OCI-LY7 (cell line): ENCODE measurements around the gene ACP1. TPM values are rescaled to one million over a fixed set of nuclear protein-coding genes. Genes with fewer than 3 reads are reported as not detected.

Experiments used
- BruUV-seq: library from RNA; stranded (reverse); fragments of 400-500 nt; replicated peaks from 2 replicates; lab custom pipeline; 2021; lab: Mats Ljungman, UMichigan
- CTCF ChIA-PET: fragments of 300-600 bp; sonication (Branson Sonifier 250); formaldehyde crosslinking; loops from one replicate; lab custom pipeline; 2022; ENCODE audit warnings: antibody characterized with exemption; ENCODE audit not compliant: unreplicated experiment; lab: Charles Lee
- POLR2A ChIA-PET: fragments of 300-600 bp; sonication (Branson Sonifier 250); formaldehyde crosslinking; loops from one replicate; lab custom pipeline; 2022; ENCODE audit warnings: antibody characterized with exemption; lab: Charles Lee
- DNase-seq: peaks from one replicate; pipeline ENCODE4 v3.0.0-alpha.2; 2015; ENCODE audit warnings: low spot score
- H2AFZ ChIP-seq: fragments of 200-600 bp; sonication (generic), shearing (Covaris generic); 2 replicates; pipeline ENCODE4 v1.6.1; 2014; ENCODE audit warnings: mild to moderate bottlenecking, antibody characterized with exemption, low read length, moderate library complexity
- H3K27ac ChIP-seq: fragments of 200-600 bp; sonication (generic); 2 replicates; pipeline ENCODE4 v1.5.1; 2014; ENCODE audit warnings: mixed run types, low read depth, mild to moderate bottlenecking, moderate library complexity, low read length, inconsistent platforms; ENCODE audit not compliant: poor library complexity, severe bottlenecking
- H3K36me3 ChIP-seq: fragments of 200-600 bp; sonication (generic); 2 replicates; pipeline ENCODE4 v1.6.1; 2014; ENCODE audit warnings: mild to moderate bottlenecking, antibody characterized with exemption, low read length, moderate library complexity, mixed read lengths; ENCODE audit not compliant: insufficient read depth
- H3K4me1 ChIP-seq: fragments of 200-600 bp; sonication (generic); 2 replicates; pipeline ENCODE4 v1.5.1; 2014; ENCODE audit warnings: mild to moderate bottlenecking, low read length; ENCODE audit not compliant: insufficient read depth, poor library complexity, severe bottlenecking
- H3K4me2 ChIP-seq: fragments of 200-600 bp; sonication (generic); 2 replicates; pipeline ENCODE4 v1.6.1; 2014; ENCODE audit warnings: mild to moderate bottlenecking, low read length
- H3K4me3 ChIP-seq: fragments of 200-600 bp; sonication (generic); 2 replicates; pipeline ENCODE4 v1.5.1; 2014; ENCODE audit warnings: mild to moderate bottlenecking, low read depth, low read length; ENCODE audit not compliant: poor library complexity, severe bottlenecking
- H3K79me2 ChIP-seq: fragments of 200-600 bp; sonication (generic); 2 replicates; pipeline ENCODE4 v1.6.1; 2016; ENCODE audit warnings: low read depth, mild to moderate bottlenecking, low read length, moderate library complexity, mixed read lengths; ENCODE audit not compliant: insufficient read depth
- H3K9me2 ChIP-seq: fragments of 200-600 bp; sonication (generic); 2 replicates; pipeline ENCODE4 v1.6.1; 2016; ENCODE audit warnings: mild to moderate bottlenecking, low read length, mixed read lengths; ENCODE audit not compliant: insufficient read depth
- H3K9me3 ChIP-seq: fragments of 200-600 bp; sonication (generic); 2 replicates; pipeline ENCODE4 v1.6.1; 2014; ENCODE audit warnings: mild to moderate bottlenecking, mixed run types, low read length, mixed read lengths
- H4K20me1 ChIP-seq: fragments of 200-600 bp; sonication (generic); 2 replicates; pipeline ENCODE4 v1.6.1; 2014; ENCODE audit warnings: mild to moderate bottlenecking, antibody characterized with exemption, low read length, moderate library complexity, mixed read lengths; ENCODE audit not compliant: insufficient read depth
- EZH2phosphoT487 ChIP-seq: fragments of 200-600 bp; sonication (generic); IDR thresholded peaks from 2 replicates; pipeline ENCODE4 v1.6.1; 2018; ENCODE audit warnings: low read depth, borderline replicate concordance, mild to moderate bottlenecking, mixed run types, antibody characterized with exemption, low read length, moderate library complexity, mixed read lengths
- intact Hi-C: fragments of 100-400 bp; cut with micrococcal nuclease; formaldehyde crosslinking; loops from one replicate; pipeline ENCODE4 v1.10.0; 2022; ENCODE audit not compliant: unreplicated experiment
- total RNA-seq, 2 experiments: library from RNA; depleted of rRNA in 1 of 2; stranded (reverse); fragments of >200 nt in 1 of 2; shearing (Covaris generic) in 1 of 2; gene quantifications; 2 replicates each; pipeline ENCODE4 v1.2.3, GENCODE V29; 2014 to 2022
- TF ChIP-seq, protein P1 (sequence below): fragments of 200-600 bp; sonication (generic); conservative IDR thresholded peaks from 2 replicates; pipeline ENCODE4 v1.5.1; 2014; ENCODE audit warnings: mild to moderate bottlenecking, antibody characterized with exemption, low read length, moderate library complexity, mixed read lengths

ACP1 gene
- total RNA-seq, 2 experiments from 2014 or later: 99.0 to 124 TPM

DNA sequence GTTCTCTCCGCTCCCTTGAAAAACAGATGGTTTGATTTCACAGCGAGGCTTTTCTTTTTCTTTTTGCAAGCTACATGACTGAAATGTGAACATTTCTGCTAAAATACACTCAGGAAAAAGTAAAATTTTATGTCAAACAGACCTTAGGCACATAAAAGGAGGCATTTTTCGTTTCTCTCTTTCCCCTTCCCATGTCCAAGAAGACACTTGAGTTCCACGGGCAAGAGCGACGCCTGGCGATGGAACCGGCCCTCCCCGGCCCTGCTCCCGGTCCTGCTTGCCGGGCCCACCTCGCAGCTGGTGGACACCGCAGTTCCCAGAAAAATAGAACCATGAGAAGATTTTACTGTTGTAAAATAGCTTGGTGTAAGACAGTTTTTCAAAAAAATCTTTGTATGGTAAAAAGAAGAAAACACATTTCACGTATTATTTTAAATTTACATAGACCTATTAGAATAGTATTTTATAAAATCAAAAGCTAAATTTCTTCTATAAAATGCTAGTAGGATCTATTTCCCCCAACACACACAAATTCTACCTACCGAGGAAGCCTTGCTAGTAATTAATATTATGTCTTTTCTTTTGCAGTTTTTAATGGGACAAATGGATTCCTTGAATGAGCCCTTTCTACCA is 25.5 kb downstream of the ACP1 start:
- no peak for DNase-seq
- CTCF ChIA-PET: no interaction called here
- POLR2A ChIA-PET: interaction anchor here (0.6 to 0.7 kb wide), 2 partner anchors 33 to 51 kb away, joined by 3 read pairs; no protein-coding TSS in a partner anchor
- Histone ChIP-seq H3K27ac (no peak overlapping the region), H3K9me2 (no peaks in the 10 kb centered on the region), H3K79me2 (no peaks in the 10 kb centered on the region), H3K9me3 (no peaks in the 10 kb centered on the region), H3K4me2 (no peak overlapping the region), H3K4me3 (no peak overlapping the region), H3K36me3 (no peaks in the 10 kb centered on the region), H2AFZ (no peak overlapping the region), H4K20me1 (no peaks in the 10 kb centered on the region), H3K4me1 (no peaks in the 10 kb centered on the region)
- intact Hi-C loops: no loop called here
- TF ChIP-seq EZH2phosphoT487: no peak
- TF ChIP-seq, protein P1, sequence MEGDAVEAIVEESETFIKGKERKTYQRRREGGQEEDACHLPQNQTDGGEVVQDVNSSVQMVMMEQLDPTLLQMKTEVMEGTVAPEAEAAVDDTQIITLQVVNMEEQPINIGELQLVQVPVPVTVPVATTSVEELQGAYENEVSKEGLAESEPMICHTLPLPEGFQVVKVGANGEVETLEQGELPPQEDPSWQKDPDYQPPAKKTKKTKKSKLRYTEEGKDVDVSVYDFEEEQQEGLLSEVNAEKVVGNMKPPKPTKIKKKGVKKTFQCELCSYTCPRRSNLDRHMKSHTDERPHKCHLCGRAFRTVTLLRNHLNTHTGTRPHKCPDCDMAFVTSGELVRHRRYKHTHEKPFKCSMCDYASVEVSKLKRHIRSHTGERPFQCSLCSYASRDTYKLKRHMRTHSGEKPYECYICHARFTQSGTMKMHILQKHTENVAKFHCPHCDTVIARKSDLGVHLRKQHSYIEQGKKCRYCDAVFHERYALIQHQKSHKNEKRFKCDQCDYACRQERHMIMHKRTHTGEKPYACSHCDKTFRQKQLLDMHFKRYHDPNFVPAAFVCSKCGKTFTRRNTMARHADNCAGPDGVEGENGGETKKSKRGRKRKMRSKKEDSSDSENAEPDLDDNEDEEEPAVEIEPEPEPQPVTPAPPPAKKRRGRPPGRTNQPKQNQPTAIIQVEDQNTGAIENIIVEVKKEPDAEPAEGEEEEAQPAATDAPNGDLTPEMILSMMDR: no peak
- no TSS peak for BruUV-seq

DNA sequence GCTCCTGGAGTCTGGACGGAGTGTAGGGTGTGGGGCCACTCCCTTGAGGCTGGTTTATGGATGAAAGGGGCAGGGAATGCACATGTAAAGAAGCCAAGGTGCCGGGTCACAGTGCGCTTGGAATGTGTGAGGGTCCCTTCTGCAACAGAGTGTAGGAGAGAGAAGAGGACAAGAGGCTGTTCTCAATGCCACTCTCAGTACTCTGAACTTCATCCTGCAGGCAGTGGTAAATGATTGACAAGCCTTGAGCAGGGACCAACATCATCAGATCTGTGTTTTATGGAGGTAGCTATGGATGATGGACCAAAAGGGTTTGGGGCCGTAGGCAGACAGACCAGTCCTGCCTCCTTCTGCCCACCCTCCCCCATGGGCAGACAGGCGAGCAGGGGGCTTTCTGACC is 30.3 kb downstream of the ACP1 start:
- ChIA-PET CTCF (no interaction called here), POLR2A (no interaction called here)
- Histone ChIP-seq H3K27ac (no peak overlapping the region), H3K9me2 (no peaks in the 10 kb centered on the region), H3K4me2 (no peak overlapping the region), H3K36me3 (no peaks in the 10 kb centered on the region), H3K4me1 (no peaks in the 10 kb centered on the region), H3K4me3 (no peak overlapping the region), H3K9me3 (no peaks in the 10 kb centered on the region), H2AFZ (no peak overlapping the region), H4K20me1 (no peaks in the 10 kb centered on the region), H3K79me2 (no peaks in the 10 kb centered on the region)
- intact Hi-C loops: no loop called here
- no TSS peak for BruUV-seq
- TF ChIP-seq, protein P1: no peak
- no peak for DNase-seq

DNA sequence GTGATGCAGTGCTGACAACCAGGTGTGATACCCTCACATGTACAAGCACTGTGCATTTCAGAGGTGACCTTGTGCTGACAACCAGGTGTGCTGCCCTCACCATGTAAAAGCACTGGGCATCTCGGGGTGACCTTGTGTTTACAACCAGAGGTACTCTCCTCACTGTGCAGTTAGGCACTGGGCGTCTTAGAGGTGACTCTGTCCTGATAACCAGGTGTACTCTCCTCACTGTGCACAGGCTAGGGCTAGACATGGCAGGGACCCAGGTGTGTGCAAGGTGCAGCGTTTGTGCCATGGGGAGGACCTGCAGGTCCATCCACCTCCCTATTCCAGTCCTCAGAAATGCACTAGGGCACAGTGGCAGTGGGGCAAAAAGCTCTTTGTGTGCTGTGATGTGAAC is 31.6 kb downstream of the ACP1 start:
- Histone ChIP-seq H4K20me1 (no peaks in the 10 kb centered on the region), H3K9me3 (no peaks in the 10 kb centered on the region), H3K27ac (no peak overlapping the region), H3K4me3 (no peak overlapping the region), H3K36me3 (no peaks in the 10 kb centered on the region), H3K4me2 (no peak overlapping the region), H3K9me2 (no peaks in the 10 kb centered on the region), H3K79me2 (no peaks in the 10 kb centered on the region), H3K4me1 (no peaks in the 10 kb centered on the region), H2AFZ (no peak overlapping the region)
- no peak for DNase-seq
- ChIA-PET CTCF (no interaction called here), POLR2A (no interaction called here)
- no TSS peak for BruUV-seq
- TF ChIP-seq, protein P1: no peak
- TF ChIP-seq EZH2phosphoT487: no peak
- intact Hi-C loops: no loop called here
